Motor neuron (in vitro differentiated cells): ENCODE data around the gene PRSS27. TPM values are rescaled to one million over a fixed set of nuclear protein-coding genes. Genes with fewer than 3 reads are reported as not detected.

Experiments used
- ATAC-seq, 8 experiments: fragments of 200-7000 bp; cut with Tn5 transposase; replicated peaks in 6 of 8; 2 replicates each; pipeline ENCODE4 v1.8.0; 2021; ENCODE audit warnings: mild to moderate bottlenecking in 8 of 8, moderate library complexity in 8 of 8
- H3K27ac ChIP-seq, 2 donors: fragments of 250-450 bp; sonication (Bioruptor Pico); 2 replicates each; pipeline ENCODE4 v1.9.0; 2021; ENCODE audit warnings: antibody characterized with exemption in 2 of 2, mild to moderate bottlenecking in 2 of 2, moderate library complexity in 1 of 2
- H3K4me1 ChIP-seq, 2 donors: fragments of 250-450 bp; sonication (Bioruptor Pico); replicated peaks in 1 of 2; 2 replicates each; pipeline ENCODE4 v1.6.1; 2021; ENCODE audit warnings: antibody characterized with exemption in 2 of 2, mild to moderate bottlenecking in 2 of 2, moderate library complexity in 1 of 2
- H3K4me3 ChIP-seq, 5 donors: fragments of 250-450 bp; sonication (Bioruptor Pico); 2 replicates each; pipeline ENCODE4 v1.9.0; 2021; ENCODE audit warnings: antibody characterized with exemption in 5 of 5, mild to moderate bottlenecking in 5 of 5, moderate library complexity in 4 of 5
- WGBS, 10 experiments: fragments of 450-650 bp; shearing (Covaris generic); methylation state at CpG; one replicate each; pipeline ENCODE4 v1.0.0; 2022; 5-methylcytosine and 5-hydroxymethylcytosine counted together
- in situ Hi-C, 9 experiments: fragments of 400-800 bp; cut with MboI; loops; one replicate each; pipeline ENCODE4 v1.15.0; 2021; ENCODE audit warnings: low sequenced_read_pairs in 9 of 9, low pct_unique_long_range_greater_than_20kb in 2 of 9; ENCODE audit not compliant: unreplicated experiment in 9 of 9
- total RNA-seq, 8 experiments: library from RNA; unstranded; fragments of 300-600 nt; gene quantifications; 2 replicates each; pipeline versions ENCODE4 v1.2.3 to v1.2.4, GENCODE V29; 2022

The PRSS27 gene
- total RNA-seq, 8 experiments from 2014 or later, result 1.1 to 7.5 (median 4.2) TPM

- 80 to 100% (median 98%) methylated on average over 1 to 13 of the region's 14 CpGs; no CpG with 5 or more reads in 4 of the 10 experiments for WGBS, 10 experiments
- Histone ChIP-seq H3K4me3 (no peak overlapping the region), H3K27ac (no peak overlapping the region), H3K4me1 (no peaks in the 10 kb centered on the region)
- in situ Hi-C loops, result no loop called here
- ATAC-seq, result no peak
These were observed 11.8 kb downstream of the PRSS27 start for GRCh38 chr16:2708290-2708639.

GRCh38 chr16:2707368-2708289 lies 12.4 kb downstream of the PRSS27 start:
- Histone ChIP-seq H3K27ac (no peak overlapping the region), H3K4me3 (no peak overlapping the region), H3K4me1 (no peaks in the 10 kb centered on the region)
- in situ Hi-C loops, result no loop called here
- WGBS, 10 experiments, result 67 to 100% (median 92%) methylated on average over 2 to 23 of the region's 51 CpGs; no CpG with 5 or more reads in 1 of the 10 experiments
- no peak for ATAC-seq

GRCh38 chr16:2706611-2707311 lies 13.3 kb downstream of the PRSS27 start:
- WGBS, 10 experiments, result 83 to 94% methylated on average over 1 to 3 of the region's 22 CpGs; no CpG with 5 or more reads in 8 of the 10 experiments
- no peak overlapping the region for H3K27ac ChIP-seq
- H3K4me3 ChIP-seq, result no peak overlapping the region
- H3K4me1 ChIP-seq, result no peaks in the 10 kb centered on the region
- ATAC-seq, result no peak
- in situ Hi-C loops, result no loop called here

- ATAC-seq, result no peak
- in situ Hi-C loops, result no loop called here
- no peak overlapping the region for H3K4me3 ChIP-seq
- no peak overlapping the region for H3K27ac ChIP-seq
- H3K4me1 ChIP-seq, result no peaks in the 10 kb centered on the region
- 93 to 100% methylated on average over 1 to 5 of the region's 17 CpGs; no CpG with 5 or more reads in 8 of the 10 experiments for WGBS, 10 experiments
These were observed 13.9 kb downstream of the PRSS27 start for GRCh38 chr16:2706085-2706484.

GRCh38 chr16:2705351-2705750 lies 14.7 kb downstream of the PRSS27 start:
- Histone ChIP-seq H3K4me3 (no peak overlapping the region), H3K27ac (no peak overlapping the region), H3K4me1 (no peaks in the 10 kb centered on the region)
- 60 to 90% (median 87%) methylated on average over 1 to 5 of the region's 10 CpGs; no CpG with 5 or more reads in 7 of the 10 experiments for WGBS, 10 experiments
- in situ Hi-C loops, result no loop called here
- peak in 1 of 8 experiments; percentile 2 for ATAC-seq

GRCh38 chr16:2704983-2705275 lies 15.1 kb downstream of the PRSS27 start:
- H3K4me1 ChIP-seq, result no peaks in the 10 kb centered on the region
- ATAC-seq, result no peak
- in situ Hi-C loops, result no loop called here
- no CpG with 5 or more reads among the region's 14 CpGs for WGBS, 10 experiments
- no peak overlapping the region for H3K4me3 ChIP-seq
- no peak overlapping the region for H3K27ac ChIP-seq

GRCh38 chr16:2704166-2704982 lies 15.7 kb downstream of the PRSS27 start:
- Histone ChIP-seq H3K27ac (no peak overlapping the region), H3K4me1 (no peaks in the 10 kb centered on the region), H3K4me3 (no peak overlapping the region)
- peak in 1 of 8 experiments; percentile 10 for ATAC-seq
- WGBS, 10 experiments, result 96% methylated on average over 4 of the region's 33 CpGs; no CpG with 5 or more reads in 9 of the 10 experiments
- in situ Hi-C loops, result no loop called here

- in situ Hi-C loops, result no loop called here
- no peak overlapping the region for H3K27ac ChIP-seq
- no peak overlapping the region for H3K4me3 ChIP-seq
- WGBS, 10 experiments, result 90 to 100% (median 97%) methylated on average over 1 to 5 of the region's 28 CpGs; no CpG with 5 or more reads in 7 of the 10 experiments
- no peaks in the 10 kb centered on the region for H3K4me1 ChIP-seq
- ATAC-seq, result no peak
These were observed 16.9 kb downstream of the PRSS27 start for GRCh38 chr16:2702871-2703745.

- Histone ChIP-seq H3K27ac (no peak overlapping the region), H3K4me3 (no peak overlapping the region), H3K4me1 (no peaks in the 10 kb centered on the region)
- WGBS, 10 experiments, result 60 to 100% (median 90%) methylated on average over 1 to 3 of the region's 13 CpGs; no CpG with 5 or more reads in 6 of the 10 experiments
- no peak for ATAC-seq
- in situ Hi-C loops, result no loop called here
These were observed 17.6 kb downstream of the PRSS27 start for GRCh38 chr16:2702438-2702825.

GRCh38 chr16:2701713-2702437 lies 18.1 kb downstream of the PRSS27 start:
- in situ Hi-C loops, result no loop called here
- Histone ChIP-seq H3K4me1 (no peaks in the 10 kb centered on the region), H3K27ac (no peak overlapping the region), H3K4me3 (no peak overlapping the region)
- peak in 2 of 8 experiments; percentile 55 to 83 for ATAC-seq
- 80% methylated on average over 3 of the region's 29 CpGs; no CpG with 5 or more reads in 9 of the 10 experiments for WGBS, 10 experiments

GRCh38 chr16:2701272-2701671 lies 18.8 kb downstream of the PRSS27 start:
- ATAC-seq, result no peak
- 93 to 96% methylated on average over 5 to 9 of the region's 15 CpGs; no CpG with 5 or more reads in 8 of the 10 experiments for WGBS, 10 experiments
- in situ Hi-C loops, result no loop called here
- Histone ChIP-seq H3K27ac (no peak overlapping the region), H3K4me1 (no peaks in the 10 kb centered on the region), H3K4me3 (no peak overlapping the region)

- H3K4me1 ChIP-seq, result no peaks in the 10 kb centered on the region
- WGBS, 10 experiments, result 84 to 100% (median 92%) methylated on average over 1 to 5 of the region's 13 CpGs; no CpG with 5 or more reads in 5 of the 10 experiments
- in situ Hi-C loops, result no loop called here
- no peak overlapping the region for H3K27ac ChIP-seq
- no peak overlapping the region for H3K4me3 ChIP-seq
- no peak for ATAC-seq
These were observed 19.2 kb downstream of the PRSS27 start for GRCh38 chr16:2700786-2701185.
